HK-2 (cell line): Measurements from ENCODE around the gene VWA8.

Experiments used
- DNase-seq: peaks from one replicate; pipeline ENCODE4 v3.0.0-alpha.2; 2018; ENCODE audit not compliant: unreplicated experiment

Gene VWA8

GRCh38 chr13:41691274-41691673 is 269.6 kb downstream of the VWA8 start:
- DNase-seq = no peak

- no peak for DNase-seq
Observed at GRCh38 chr13:41682766-41683165, 278.1 kb downstream of the VWA8 start.

GRCh38 chr13:41682001-41682400 is 278.9 kb downstream of the VWA8 start:
- DNase-seq = no peak

- DNase-seq = no peak
Observed at GRCh38 chr13:41681587-41681986, 279.3 kb downstream of the VWA8 start.

GRCh38 chr13:41680900-41681299 is 280.0 kb downstream of the VWA8 start:
- no peak for DNase-seq

GRCh38 chr13:41678848-41679247 is 282.1 kb downstream of the VWA8 start:
- DNase-seq = no peak

GRCh38 chr13:41678249-41678648 is 282.7 kb downstream of the VWA8 start:
- no peak for DNase-seq

GRCh38 chr13:41675306-41675705 is 285.6 kb downstream of the VWA8 start:
- no peak for DNase-seq

GRCh38 chr13:41674246-41674645 is 286.7 kb downstream of the VWA8 start:
- no peak for DNase-seq

- DNase-seq = no peak
Observed at GRCh38 chr13:41673640-41674039, 287.3 kb downstream of the VWA8 start.

- DNase-seq = no peak
Observed at GRCh38 chr13:41670873-41671443, 290.0 kb downstream of the VWA8 start.

- DNase-seq = peak; percentile 18
Observed at GRCh38 chr13:41668130-41668757, 292.7 kb downstream of the VWA8 start.

GRCh38 chr13:41666644-41667043 is 294.3 kb downstream of the VWA8 start:
- no peak for DNase-seq

- no peak for DNase-seq
Observed at GRCh38 chr13:41660411-41660810, 300.5 kb downstream of the VWA8 start.

GRCh38 chr13:41658057-41658661 is 302.8 kb downstream of the VWA8 start:
- no peak for DNase-seq

- no peak for DNase-seq
Observed at GRCh38 chr13:41655997-41656396, 304.9 kb downstream of the VWA8 start.

- no peak for DNase-seq
Observed at GRCh38 chr13:41654796-41655195, 306.1 kb downstream of the VWA8 start.

- no peak for DNase-seq
Observed at GRCh38 chr13:41652735-41653361, 308.1 kb downstream of the VWA8 start.

GRCh38 chr13:41651413-41652058 is 309.4 kb downstream of the VWA8 start:
- no peak for DNase-seq

GRCh38 chr13:41650706-41651105 is 310.2 kb downstream of the VWA8 start:
- no peak for DNase-seq

GRCh38 chr13:41649659-41650058 is 311.2 kb downstream of the VWA8 start:
- no peak for DNase-seq

GRCh38 chr13:41648314-41648935 is 312.5 kb downstream of the VWA8 start:
- no peak for DNase-seq
